CD4-positive, CD25-positive, alpha-beta regulatory T cell (primary cell): ENCODE results near the gene INSL3. TPM values are rescaled to one million over a fixed set of nuclear protein-coding genes. Genes with fewer than 3 reads are reported as not detected.

Source experiments
- ATAC-seq, 2 donors: fragments of 150-1000 bp; cut with Tn5 transposase; one replicate each; pipeline ENCODE4 v1.10.0; 2021; ENCODE audit warnings: low read depth in 2 of 2, moderate number of reproducible peaks in 2 of 2, moderate library complexity in 1 of 2
- DNase-seq, 3 donors: peaks; one replicate each; pipeline versions ENCODE4 v3.0.0 to v3.0.0-alpha.2; 2012 to 2022; ENCODE audit warnings: mixed read lengths in 1 of 3
- H3K27ac ChIP-seq: one replicate; pipeline ENCODE4 v1.7.0; 2013; ENCODE audit warnings: mild to moderate bottlenecking, low read length; ENCODE audit not compliant: insufficient read depth, poor library complexity, severe bottlenecking
- H3K27me3 ChIP-seq: one replicate; pipeline ENCODE4 v1.7.0; 2013; ENCODE audit warnings: low read length; ENCODE audit not compliant: control insufficient read depth, insufficient read depth
- H3K36me3 ChIP-seq: one replicate; pipeline ENCODE4 v1.7.0; 2013; ENCODE audit warnings: mild to moderate bottlenecking, low read length, moderate library complexity; ENCODE audit not compliant: control insufficient read depth, insufficient read depth
- H3K4me1 ChIP-seq: 2 replicates; pipeline ENCODE4 v1.7.0; 2013; ENCODE audit warnings: mild to moderate bottlenecking, low read length; ENCODE audit not compliant: insufficient read depth, control insufficient read depth, poor library complexity, severe bottlenecking
- H3K4me3 ChIP-seq: one replicate; pipeline ENCODE4 v1.7.0; 2013; ENCODE audit warnings: low read depth, mild to moderate bottlenecking, low read length, moderate library complexity
- H3K9me3 ChIP-seq, 2 experiments: 1 replicate in 1 of 2; 2 replicates in 1 of 2; pipeline ENCODE4 v1.7.0; 2013; ENCODE audit warnings: low read length in 2 of 2, mild to moderate bottlenecking in 1 of 2, moderate library complexity in 1 of 2; ENCODE audit not compliant: control insufficient read depth in 2 of 2
- H3K27ac Mint-ChIP-seq, 3 donors: one replicate each; pipeline ENCODE4 v1.8.0; 2020 to 2022; ENCODE audit warnings: mild to moderate bottlenecking in 3 of 3, mixed read lengths in 3 of 3, moderate library complexity in 2 of 3
- H3K27me3 Mint-ChIP-seq: one replicate; pipeline ENCODE4 v1.8.0; 2022; ENCODE audit warnings: mild to moderate bottlenecking, mixed read lengths
- H3K36me3 Mint-ChIP-seq: one replicate; pipeline ENCODE4 v1.8.0; 2020; ENCODE audit warnings: mixed read lengths
- H3K4me1 Mint-ChIP-seq, 4 donors: one replicate each; pipeline ENCODE4 v1.8.0; 2020 to 2022; ENCODE audit warnings: mixed read lengths in 4 of 4, mild to moderate bottlenecking in 1 of 4
- H3K4me3 Mint-ChIP-seq, 4 donors: one replicate each; pipeline ENCODE4 v1.8.0; 2020 to 2022; ENCODE audit warnings: mild to moderate bottlenecking in 4 of 4, mixed read lengths in 4 of 4, moderate library complexity in 3 of 4
- H3K9me3 Mint-ChIP-seq, 7 donors: one replicate each; pipeline ENCODE4 v1.8.0; 2020 to 2022; ENCODE audit warnings: mixed read lengths in 7 of 7, mild to moderate bottlenecking in 3 of 7, moderate library complexity in 2 of 7
- polyA plus RNA-seq, 4 donors: library from polyadenylated mRNA; unstranded; fragments of 300-500 nt; fragmentation: Illumina TruSeq; gene quantifications; one replicate each; pipeline ENCODE4 v1.2.3, GENCODE V29; 2021
- total RNA-seq: library from RNA; stranded (reverse); gene quantifications from one replicate; pipeline ENCODE4 v1.2.3, GENCODE V29; 2022

INSL3 gene
- total RNA-seq (5.5 TPM), polyA plus RNA-seq (1 to 10 TPM; 1.5 to 5.4 (median 2.2) TPM)

- Histone ChIP-seq H3K27ac (no peak within 1 kb of the TSS), H3K4me3 (no peak within 1 kb of the TSS), H3K9me3 (no peaks in the 10 kb centered on the region), H3K36me3 (no peaks in the 10 kb centered on the region), H3K27me3 (no peaks in the 10 kb centered on the region), H3K4me1 (no peaks in the 10 kb centered on the region)
- no peaks in the 10 kb centered on the region for H3K36me3 Mint-ChIP-seq
- ATAC-seq, result no peak
- H3K9me3 Mint-ChIP-seq, result no peaks in the 10 kb centered on the region
- no peak within 1 kb of the TSS for H3K27ac Mint-ChIP-seq
- peaks cover 0 to 5% (median 2%) of the 10 kb centered on the region in 4 donors for H3K4me1 Mint-ChIP-seq
- DNase-seq, result no peak
- H3K27me3 Mint-ChIP-seq, result no peaks in the 10 kb centered on the region
- H3K4me3 Mint-ChIP-seq, result no peak within 1 kb of the TSS
Observed at GRCh38 chr19:17821190-17821589, at the start of gene INSL3. TSS of gene INSL3 (minus strand) at chr19:17821519. CDS start at chr19:17821506, 13 bp downstream.

GRCh38 chr19:17869114-17869608 is 47.8 kb upstream of the INSL3 start:
- Mint-ChIP-seq H3K4me1 (peaks cover 0 to 32% (median 6%) of the 10 kb centered on the region in 4 donors), H3K27ac (no peak overlapping the region), H3K9me3 (peaks cover 0 to 2% (median 0%) of the 10 kb centered on the region in 7 donors), H3K27me3 (no peaks in the 10 kb centered on the region), H3K4me3 (peak overlapping the region in 1 of 4 donors; percentile 43), H3K36me3 (peaks cover 3% of the 10 kb centered on the region)
- Histone ChIP-seq H3K27ac (no peak overlapping the region), H3K4me3 (no peak overlapping the region), H3K9me3 (no peaks in the 10 kb centered on the region), H3K27me3 (no peaks in the 10 kb centered on the region), H3K36me3 (peaks cover 5% of the 10 kb centered on the region), H3K4me1 (peaks cover 31% of the 10 kb centered on the region)
- DNase-seq, result no peak
- no peak for ATAC-seq

DNA sequence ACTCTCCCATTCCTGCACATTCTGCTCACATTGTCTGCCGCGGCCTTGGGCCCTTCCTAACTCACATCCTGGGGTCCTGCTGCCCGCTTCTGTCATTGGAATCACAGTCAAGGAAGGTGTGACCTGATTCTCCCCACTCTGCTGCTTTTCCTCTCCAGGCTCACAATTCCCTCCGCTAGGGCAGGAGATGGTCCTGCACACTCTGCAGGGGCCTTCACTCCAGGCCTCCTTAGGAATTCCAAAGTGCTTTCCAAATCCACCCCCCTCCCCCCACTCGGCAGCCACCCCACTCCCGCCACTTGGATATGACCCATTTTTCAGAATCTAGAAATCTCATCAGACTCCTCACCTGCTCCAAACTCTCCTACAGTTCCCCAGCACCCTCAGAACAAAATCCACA is 47.4 kb upstream of the INSL3 start:
- H3K36me3 ChIP-seq, result peaks cover 9% of the 10 kb centered on the region
- Mint-ChIP-seq H3K9me3 (peaks cover 0 to 2% (median 0%) of the 10 kb centered on the region in 7 donors), H3K4me1 (peaks cover 0 to 30% (median 4%) of the 10 kb centered on the region in 4 donors), H3K27me3 (no peaks in the 10 kb centered on the region), H3K27ac (no peak overlapping the region), H3K36me3 (peaks cover 5% of the 10 kb centered on the region), H3K4me3 (peak overlapping the region in 2 of 4 donors; percentile 35 to 43)
- H3K9me3 ChIP-seq, result no peaks in the 10 kb centered on the region
- H3K27me3 ChIP-seq, result no peaks in the 10 kb centered on the region
- H3K4me3 ChIP-seq, result no peak overlapping the region
- H3K27ac ChIP-seq, result no peak overlapping the region
- H3K4me1 ChIP-seq, result peaks cover 28% of the 10 kb centered on the region
- DNase-seq (no peak), ATAC-seq (no peak)

GRCh38 chr19:17866964-17867486 is 45.7 kb upstream of the INSL3 start:
- Histone ChIP-seq H3K36me3 (peaks cover 26% of the 10 kb centered on the region), H3K4me3 (no peak overlapping the region), H3K27ac (no peak overlapping the region), H3K9me3 (no peaks in the 10 kb centered on the region), H3K27me3 (no peaks in the 10 kb centered on the region), H3K4me1 (peaks cover 12% of the 10 kb centered on the region)
- Mint-ChIP-seq H3K4me3 (no peak overlapping the region), H3K9me3 (peaks cover 0 to 2% (median 0%) of the 10 kb centered on the region in 7 donors), H3K27ac (no peak overlapping the region), H3K27me3 (no peaks in the 10 kb centered on the region), H3K36me3 (peaks cover 7% of the 10 kb centered on the region), H3K4me1 (peaks cover 0 to 28% (median 4%) of the 10 kb centered on the region in 4 donors)
- ATAC-seq (no peak), DNase-seq (no peak)

DNA sequence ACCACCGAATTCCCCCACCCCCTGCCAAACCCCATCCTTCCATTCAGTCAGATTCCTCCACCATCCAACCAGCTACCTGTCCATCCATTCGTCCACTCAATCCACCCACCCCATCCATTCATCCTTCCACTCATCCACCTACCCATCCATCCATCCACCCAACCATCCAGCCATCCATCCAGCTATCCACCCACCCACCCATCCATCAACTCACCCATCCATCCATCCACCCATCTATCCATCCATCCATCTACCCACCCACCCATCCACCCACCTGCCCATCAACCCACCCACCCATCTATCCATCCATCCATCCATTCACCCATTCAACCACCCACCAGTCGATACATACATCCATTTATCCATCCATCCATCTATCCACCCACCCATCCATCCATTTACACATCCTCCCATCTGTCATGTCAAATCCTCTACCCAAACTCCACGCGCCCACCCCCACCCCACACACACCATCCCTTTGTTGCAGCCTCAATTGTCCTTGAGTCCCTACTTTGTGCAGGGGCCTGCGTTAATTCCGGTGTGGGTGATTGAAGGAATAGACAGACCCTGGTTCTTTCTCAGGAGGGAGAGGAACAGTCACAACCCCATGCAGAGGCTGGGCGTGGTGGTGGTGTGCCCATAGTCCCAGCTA is 45.1 kb upstream of the INSL3 start:
- H3K27me3 ChIP-seq, result no peaks in the 10 kb centered on the region
- H3K4me3 Mint-ChIP-seq, result no peak overlapping the region
- H3K36me3 Mint-ChIP-seq, result peaks cover 7% of the 10 kb centered on the region
- no peak overlapping the region for H3K27ac ChIP-seq
- no peaks in the 10 kb centered on the region for H3K27me3 Mint-ChIP-seq
- peaks cover 30% of the 10 kb centered on the region for H3K36me3 ChIP-seq
- peaks cover 14% of the 10 kb centered on the region for H3K4me1 ChIP-seq
- peak overlapping the region in 1 of 3 donors; percentile 56 for H3K27ac Mint-ChIP-seq
- ATAC-seq (no peak), DNase-seq (no peak)
- peaks cover 0 to 32% (median 7%) of the 10 kb centered on the region in 4 donors for H3K4me1 Mint-ChIP-seq
- H3K9me3 ChIP-seq, result no peaks in the 10 kb centered on the region
- H3K9me3 Mint-ChIP-seq, result peaks cover 0 to 2% (median 0%) of the 10 kb centered on the region in 7 donors
- no peak overlapping the region for H3K4me3 ChIP-seq

DNA sequence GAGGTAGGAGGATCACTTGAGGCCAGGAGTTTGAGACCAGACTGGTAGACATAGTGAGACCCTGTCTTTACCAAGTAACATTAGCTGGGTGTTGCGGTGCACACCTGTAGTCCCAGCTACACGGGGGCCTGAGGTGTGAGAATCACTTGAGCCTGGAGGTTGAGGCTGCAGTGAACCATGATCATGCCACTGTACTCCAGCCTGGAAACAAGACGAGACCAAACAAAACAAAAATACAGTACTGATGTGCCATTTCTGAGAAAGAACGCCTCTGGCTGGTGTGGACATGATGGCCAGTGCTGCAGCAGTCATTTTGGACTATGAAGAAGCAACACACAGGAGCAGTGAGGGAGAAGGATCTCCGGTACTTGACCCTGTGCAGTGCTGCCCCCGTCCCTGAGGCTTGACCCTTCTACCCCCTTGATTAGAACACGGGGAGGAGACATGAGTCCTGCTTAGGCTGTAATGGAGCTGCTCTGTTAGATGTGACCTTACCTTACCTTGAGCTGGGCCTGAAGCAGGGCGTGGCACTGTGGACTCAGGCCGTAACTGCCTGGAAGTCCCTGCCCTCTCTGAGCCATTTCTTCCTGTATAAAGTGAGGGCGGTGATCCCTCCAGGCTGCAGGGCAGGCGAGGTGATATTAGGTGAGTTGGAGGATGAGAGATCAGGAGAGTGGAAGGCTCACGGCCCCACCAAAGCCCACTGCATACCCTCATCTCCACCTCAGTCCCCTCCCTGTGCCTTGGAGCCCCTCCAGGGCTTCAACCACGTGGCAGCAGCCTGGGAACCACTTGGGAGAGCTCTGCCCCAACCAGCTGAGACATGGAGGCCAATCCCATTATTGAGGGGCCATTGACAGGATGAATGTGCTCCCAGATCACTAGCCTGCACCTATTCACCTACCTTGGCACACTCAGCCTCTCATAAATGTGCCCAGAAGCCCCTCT is 44.3 kb upstream of the INSL3 start:
- H3K27ac ChIP-seq, result no peak overlapping the region
- peaks cover 31% of the 10 kb centered on the region for H3K36me3 ChIP-seq
- ATAC-seq (peak in 1 of 2 donors; percentile 19), DNase-seq (no peak)
- peaks cover 15% of the 10 kb centered on the region for H3K4me1 ChIP-seq
- H3K9me3 ChIP-seq, result no peaks in the 10 kb centered on the region
- no peaks in the 10 kb centered on the region for H3K27me3 ChIP-seq
- Mint-ChIP-seq H3K4me3 (peak overlapping the region in 2 of 4 donors; percentile 28 to 59), H3K4me1 (peaks cover 0 to 33% (median 8%) of the 10 kb centered on the region in 4 donors), H3K36me3 (peaks cover 9% of the 10 kb centered on the region), H3K9me3 (peaks cover 0 to 2% (median 0%) of the 10 kb centered on the region in 7 donors), H3K27ac (peak overlapping the region; percentile 46 to 76 (median 62)), H3K27me3 (no peaks in the 10 kb centered on the region)
- no peak overlapping the region for H3K4me3 ChIP-seq

GRCh38 chr19:17863520-17864182 is 42.3 kb upstream of the INSL3 start:
- peaks cover 31% of the 10 kb centered on the region for H3K36me3 ChIP-seq
- no peaks in the 10 kb centered on the region for H3K27me3 ChIP-seq
- H3K9me3 Mint-ChIP-seq, result peaks cover 0 to 2% (median 0%) of the 10 kb centered on the region in 7 donors
- H3K36me3 Mint-ChIP-seq, result peaks cover 17% of the 10 kb centered on the region
- no peak overlapping the region for H3K4me3 ChIP-seq
- peak overlapping the region in 2 of 4 donors; percentile 8 to 41 for H3K4me3 Mint-ChIP-seq
- H3K27ac Mint-ChIP-seq, result peak overlapping the region in 1 of 3 donors; percentile 65
- H3K9me3 ChIP-seq, result no peaks in the 10 kb centered on the region
- DNase-seq, result no peak
- H3K4me1 Mint-ChIP-seq, result peaks cover 6 to 42% (median 14%) of the 10 kb centered on the region in 4 donors
- H3K27me3 Mint-ChIP-seq, result no peaks in the 10 kb centered on the region
- no peak for ATAC-seq
- peaks cover 21% of the 10 kb centered on the region for H3K4me1 ChIP-seq
- no peak overlapping the region for H3K27ac ChIP-seq
